SIG-M5 treated with dmso at 0.1 percent for 504 hours (cell line): ENCODE results near the gene CPEB3.
"Not testable (repeated sequence)": the region's sequence is repeated elsewhere in the genome, so short reads cannot be mapped to it uniquely, and the experiment has no call there.

Experiments used
- DNase-seq: peaks from one replicate; lab custom pipeline; 2025; ENCODE audit not compliant: unreplicated experiment; lab: John Stamatoyannopoulos, UW

The CPEB3 gene

DNA sequence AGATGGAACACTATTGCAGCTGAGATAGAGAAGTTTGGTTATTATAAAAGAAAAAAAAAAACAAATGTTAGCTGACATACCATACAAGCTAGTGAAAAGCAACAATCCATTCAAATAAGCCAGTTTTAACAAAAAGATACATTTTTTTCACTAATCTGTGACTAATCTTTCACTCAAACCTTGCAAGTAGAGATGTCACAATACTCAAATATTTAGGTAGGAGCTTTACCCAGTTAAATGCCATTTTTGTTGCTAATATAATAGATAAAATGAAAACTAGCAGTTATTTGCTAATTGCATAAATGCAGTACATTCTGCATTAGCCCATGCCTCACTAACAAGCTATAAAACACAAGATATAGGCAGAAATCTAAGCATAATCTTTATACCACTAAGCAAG, 243.7 kb downstream of the CPEB3 start:
- no peak for DNase-seq

DNA sequence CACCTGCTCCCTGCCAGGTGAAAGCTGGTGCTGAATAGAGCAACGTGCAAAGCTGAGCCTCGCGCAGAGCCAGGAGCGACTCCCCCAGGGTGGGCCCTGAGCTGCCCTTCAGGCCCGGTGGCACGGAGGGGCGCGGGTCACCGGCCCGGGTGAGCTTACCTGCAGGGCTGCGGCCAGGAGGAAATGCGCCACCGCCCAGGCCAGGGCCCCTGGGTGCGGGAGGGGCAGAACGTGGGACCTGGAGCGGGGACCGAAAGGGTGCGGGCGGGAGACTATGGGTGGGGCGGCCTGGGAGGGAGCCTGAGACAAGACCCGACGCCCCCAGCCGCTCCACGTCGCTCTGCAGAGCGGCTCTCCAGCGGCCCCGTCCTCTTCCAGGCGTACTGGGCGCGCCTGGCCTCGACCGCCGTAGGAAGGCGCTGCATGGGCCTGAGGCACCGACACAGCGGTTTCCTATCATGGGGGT, 245.2 kb downstream of the CPEB3 start:
- DNase-seq: no peak

DNA sequence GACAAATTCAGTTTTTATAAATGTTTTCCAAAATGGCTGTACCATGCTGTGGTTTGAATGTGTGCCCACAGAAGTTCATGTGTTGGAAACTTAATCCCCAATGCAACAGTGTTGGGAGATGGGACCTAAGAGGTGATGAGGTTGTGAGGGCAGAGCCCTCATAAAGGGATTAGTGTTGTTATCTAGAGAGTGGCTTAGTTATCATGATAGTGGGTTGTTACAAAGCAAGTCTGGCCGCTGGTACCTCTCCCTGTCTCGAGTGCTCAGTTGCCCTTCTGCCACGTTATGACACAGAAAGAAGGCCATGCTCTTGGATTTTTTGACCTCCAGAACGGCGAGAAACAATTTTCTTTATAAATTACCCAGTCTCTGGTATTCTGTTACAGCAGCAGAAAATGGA, 248.3 kb downstream of the CPEB3 start:
- DNase-seq: no peak

DNA sequence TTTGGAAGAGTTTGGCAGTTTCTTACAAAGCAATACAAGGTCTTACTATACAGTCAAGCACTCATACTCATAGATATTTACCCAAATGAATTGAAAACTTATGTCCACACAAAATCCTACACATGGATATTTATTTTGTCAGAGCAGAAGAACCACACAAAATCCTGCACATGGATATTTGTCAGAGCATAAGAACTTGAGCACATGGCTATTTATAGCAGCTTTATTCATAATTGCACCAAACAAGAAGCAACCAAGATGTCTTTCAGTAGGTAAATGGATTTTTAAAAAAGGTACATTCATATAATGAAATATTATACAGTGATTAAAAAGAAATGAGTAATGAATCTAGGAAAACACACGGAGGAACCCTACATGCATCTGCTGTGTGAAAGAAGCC, 251.9 kb downstream of the CPEB3 start:
- DNase-seq: no peak

DNA sequence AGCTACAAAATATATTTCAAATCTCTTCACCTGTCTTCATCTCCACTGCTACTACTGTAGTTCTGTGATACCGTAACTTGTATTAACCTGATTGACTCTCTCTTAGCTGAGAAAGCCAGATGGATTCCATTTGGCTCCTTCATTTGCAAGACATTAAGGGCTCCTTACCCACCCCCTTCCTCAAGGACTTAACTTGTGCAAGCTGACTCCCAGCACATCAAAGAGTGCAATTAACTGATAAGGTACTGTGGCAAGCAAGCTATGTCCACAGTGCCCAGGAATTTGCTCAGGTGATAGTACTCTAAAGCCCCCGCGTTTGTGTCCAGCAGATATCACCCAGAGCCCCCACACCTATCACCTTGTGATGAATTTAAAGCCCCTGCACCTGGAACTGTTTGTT, 257.8 kb downstream of the CPEB3 start:
- DNase-seq: not testable (repeated sequence)

DNA sequence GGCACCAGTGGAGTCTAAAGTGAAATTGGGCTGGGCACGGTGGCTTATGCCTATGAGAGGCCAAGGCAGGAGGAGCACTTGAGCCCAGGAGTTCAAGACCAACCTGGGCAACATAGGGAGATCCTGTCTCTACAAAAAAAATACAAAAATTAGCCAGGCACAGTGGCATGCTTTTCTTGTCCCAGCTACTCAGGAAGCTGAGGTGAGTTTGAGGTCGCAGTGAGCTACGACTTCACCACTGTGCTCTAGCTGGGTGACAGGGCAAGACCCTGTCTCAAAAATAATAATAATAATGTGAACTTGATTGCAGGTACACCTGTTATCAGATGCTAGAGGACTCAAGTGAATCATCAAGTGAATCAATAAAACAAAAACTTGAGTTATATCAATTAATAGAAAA, 259.3 kb downstream of the CPEB3 start:
- no peak for DNase-seq

DNA sequence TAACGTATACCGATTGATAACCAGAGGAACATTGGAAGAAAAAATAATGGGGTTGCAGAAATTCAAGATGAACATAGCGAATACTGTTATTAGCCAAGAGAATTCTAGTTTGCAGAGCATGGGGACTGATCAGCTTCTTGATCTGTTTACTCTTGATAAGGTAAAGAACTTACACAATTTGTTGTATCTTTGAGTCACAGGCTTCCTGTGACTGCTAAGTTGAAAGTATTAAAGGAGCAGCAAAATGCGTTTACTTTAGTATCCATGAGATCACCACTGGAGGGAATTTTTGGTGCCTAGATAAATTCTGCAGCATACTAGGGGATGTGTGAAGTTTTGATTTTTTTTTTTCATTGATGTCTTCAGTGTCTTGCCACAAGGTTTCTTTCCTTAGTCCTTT, 263.7 kb downstream of the CPEB3 start:
- no peak for DNase-seq

DNA sequence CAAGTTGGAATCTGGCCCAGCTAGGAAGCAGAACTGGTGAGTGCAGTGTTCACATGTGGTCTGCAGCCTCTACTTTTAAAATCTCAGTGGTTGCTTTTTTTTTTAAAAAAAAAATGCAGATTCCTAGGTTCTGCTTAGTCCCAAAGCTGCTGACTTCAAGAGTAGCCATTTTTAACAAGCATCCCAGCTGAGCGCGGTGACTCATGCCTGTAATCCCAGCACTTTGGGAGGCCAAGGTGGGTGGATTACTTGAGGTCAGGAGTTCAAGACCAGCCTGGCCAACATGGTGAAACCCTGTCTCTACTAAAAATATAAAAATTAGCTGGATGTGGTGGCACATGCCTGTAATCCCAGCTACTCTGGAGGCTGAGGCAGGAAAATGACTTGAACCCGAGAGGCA, 265.5 kb downstream of the CPEB3 start:
- not testable (repeated sequence) for DNase-seq

DNA sequence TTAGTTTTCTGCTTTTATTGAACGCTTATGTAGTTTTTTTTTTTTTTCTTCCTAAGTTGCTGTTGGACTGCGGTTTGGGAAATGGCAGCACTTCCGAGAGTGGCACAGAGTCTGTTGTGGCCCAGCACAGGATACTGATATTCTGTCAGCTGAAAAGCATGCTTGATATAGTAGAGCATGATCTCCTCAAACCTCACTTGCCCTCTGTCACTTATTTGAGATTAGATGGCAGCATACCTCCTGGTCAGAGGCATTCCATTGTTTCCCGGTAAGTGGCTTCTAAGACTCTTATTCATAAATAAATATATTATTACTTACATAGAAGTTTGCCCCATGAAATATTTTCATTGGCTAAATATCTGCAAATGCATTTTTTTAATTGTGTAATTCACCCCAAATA, 266.2 kb downstream of the CPEB3 start:
- no peak for DNase-seq

DNA sequence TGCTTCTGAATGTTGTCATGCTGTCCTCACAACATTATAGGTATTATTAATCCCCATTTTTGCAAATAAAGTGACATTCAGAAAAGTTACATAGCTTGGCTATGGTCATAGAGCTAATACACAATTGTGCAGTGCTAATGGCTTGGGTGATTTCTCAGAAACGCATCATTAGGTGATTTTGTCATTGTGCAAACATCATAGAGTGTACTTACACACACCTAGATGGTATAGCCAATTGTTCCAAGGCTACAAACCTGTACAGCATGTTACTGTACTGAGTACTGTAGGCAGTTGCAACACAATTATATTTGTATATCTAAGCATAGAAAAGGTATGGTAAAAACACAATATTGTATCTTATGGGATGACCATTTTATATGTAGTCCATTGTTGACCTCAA, 276.3 kb downstream of the CPEB3 start:
- no peak for DNase-seq

DNA sequence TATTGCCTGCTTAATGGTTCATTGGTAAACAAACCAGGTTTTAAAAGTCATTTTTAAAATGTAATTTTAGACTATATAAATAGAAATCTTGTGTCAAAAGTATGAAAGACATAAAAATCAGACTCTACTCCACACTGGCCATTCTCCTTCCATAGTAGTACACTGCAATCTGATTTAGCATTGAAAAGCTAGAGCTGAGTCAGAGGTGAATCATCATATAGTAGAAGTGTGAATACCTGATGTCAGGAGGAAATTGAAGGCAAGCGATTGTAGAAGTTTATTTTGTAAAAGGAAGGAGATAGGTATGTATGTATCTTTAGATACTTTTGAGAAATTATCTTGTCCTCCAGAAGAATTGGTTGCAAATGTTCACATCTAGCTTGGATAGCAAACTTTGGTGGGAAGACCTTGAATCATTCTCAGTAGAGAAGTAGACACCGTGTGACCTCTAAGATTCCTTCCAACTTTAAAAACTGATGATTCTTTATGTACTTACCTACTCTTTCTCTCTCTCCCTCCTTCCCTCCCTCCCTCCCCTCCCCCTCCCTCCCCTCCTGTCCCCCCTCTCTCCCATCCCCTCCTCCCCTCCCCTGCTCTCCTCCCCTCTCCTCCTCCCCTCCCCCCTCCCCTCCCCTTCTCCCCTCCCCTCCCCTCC, 279.2 kb downstream of the CPEB3 start:
- DNase-seq: no peak

DNA sequence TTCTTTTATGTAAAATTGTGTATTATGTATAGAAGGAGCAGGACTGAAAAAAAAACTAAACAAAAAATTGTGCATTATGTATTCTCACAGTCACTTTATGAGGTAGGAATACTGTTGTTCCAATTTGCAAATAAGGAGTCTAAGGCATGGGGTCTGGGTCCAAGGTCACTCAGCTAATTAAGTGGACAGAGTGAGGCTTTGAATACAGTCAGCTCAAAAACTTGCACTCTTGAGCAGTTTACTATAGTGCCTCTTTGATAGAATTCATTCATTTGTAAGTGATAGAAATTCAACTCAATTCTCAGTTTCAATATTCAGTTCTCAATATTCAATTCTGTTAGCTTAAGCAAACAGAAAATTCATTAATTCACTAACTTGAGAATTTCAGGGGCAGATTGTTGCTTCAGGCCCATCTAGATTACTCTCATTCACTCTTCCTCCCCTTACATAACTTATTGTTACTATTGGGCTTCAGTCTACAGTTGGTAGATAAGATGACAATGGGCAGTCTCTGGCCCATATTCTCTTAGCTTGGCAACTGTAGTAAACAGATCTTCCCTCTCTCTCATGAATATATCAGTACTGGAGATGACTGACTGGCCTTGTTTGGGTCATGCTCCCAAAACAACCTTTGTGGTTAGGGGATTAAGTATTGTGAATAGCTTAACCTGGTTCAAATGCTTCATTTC, 280.7 kb downstream of the CPEB3 start:
- DNase-seq: no peak

DNA sequence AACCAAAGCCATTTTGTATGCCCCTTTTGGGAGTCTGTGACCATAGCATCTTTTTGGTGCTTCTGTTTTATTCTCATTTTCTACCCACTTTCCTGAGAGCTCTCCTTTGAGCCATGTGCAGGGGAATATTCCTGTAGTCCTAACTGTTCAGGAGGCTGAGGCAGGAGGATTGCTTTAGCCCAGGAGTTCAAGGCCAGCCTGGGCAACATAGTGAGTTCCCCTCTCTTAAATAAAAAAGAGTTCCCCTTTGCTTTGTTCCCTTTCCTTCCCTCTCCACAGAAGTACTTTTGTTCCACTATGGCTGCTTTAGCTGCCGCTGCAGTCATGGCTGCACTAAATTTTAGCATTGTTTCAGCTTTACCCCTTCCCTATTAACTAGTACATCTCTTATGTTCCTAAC, 281.4 kb downstream of the CPEB3 start:
- no peak for DNase-seq

DNA sequence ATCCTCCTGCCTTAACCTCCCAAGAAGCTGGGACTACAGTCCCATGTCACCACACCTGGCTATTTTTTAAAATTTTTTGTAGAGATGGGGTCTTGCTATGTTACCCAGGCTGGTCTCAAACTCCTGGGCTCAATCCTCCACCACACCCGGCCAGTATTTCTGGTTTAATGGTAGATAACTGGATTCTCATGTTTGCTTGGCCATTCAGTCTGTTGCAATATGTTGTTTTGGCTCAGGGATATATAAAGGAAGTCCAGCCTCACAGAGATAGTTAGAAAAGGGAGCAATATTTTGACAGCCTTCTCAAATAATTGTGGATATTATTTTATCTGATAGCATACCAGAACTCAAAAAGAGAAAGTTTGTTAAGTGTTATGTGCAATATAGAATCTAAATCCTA, 284.9 kb downstream of the CPEB3 start:
- DNase-seq: no peak

DNA sequence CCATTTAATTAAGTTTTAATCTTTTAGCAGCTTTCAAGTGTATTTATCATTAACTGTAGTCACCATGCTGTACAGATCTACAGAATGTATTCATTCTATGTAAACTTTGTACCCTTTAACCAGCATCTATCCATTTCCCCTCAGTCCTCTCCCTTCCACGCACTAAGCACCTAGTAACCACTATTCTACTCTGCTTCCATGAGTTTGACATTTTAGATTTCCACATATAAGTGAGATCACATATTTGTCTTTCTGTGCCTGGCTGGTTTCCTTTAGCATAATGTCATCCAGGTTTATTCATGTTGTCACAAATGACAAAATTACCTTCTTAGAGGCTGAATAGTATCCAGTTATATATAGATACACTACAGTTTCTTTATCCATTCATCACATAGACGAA, 287.6 kb downstream of the CPEB3 start:
- DNase-seq: no peak

DNA sequence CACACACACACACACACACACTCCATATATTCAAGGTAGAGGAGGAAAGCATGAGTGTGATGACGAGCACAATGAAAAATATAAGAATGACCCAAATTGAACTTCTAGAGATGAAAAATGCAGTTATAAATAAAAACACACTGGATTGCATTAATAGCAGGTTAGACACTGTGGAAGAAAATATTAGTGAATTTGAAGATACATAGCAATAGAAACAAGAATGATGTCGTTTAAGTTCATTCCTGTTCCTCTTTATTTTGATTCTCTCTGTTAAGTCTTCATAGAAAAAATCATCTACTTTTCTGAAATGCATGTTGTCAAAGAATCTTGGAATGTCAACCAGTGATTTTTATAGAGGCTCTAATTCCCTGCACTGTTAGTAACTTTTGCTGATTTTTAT, 288.9 kb downstream of the CPEB3 start:
- no peak for DNase-seq

DNA sequence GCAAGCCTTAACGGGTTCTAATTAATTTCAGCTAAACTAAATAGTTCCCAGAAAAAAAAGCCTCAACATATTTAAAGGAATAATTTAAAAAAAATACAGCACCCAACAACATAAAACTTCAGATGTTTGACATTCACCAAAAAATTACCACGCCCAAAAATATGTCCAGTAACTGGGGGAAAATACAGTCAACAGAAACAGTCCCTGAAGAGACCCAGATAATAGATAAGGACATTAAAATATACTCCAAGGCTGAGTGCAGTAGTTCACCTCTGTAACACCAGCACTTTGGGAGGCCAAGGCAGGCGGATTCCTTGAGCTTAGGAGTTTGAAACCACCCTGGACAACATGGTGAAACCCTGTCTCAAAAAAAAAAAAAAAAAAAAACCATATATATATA, 289.3 kb downstream of the CPEB3 start:
- no peak for DNase-seq
